Bronchial epithelial cell (primary cell): ENCODE measurements around the gene USP32. TPM values are rescaled to one million over a fixed set of nuclear protein-coding genes. Genes with fewer than 3 reads are reported as not detected.
A peak's percentile ranks its signal among the peaks of the same experiment; 100 is the strongest.
"Not testable (repeated sequence)": the region's sequence is repeated elsewhere in the genome, so short reads cannot be mapped to it uniquely, and the experiment has no call there.

Experiments used
- DNase-seq: peaks from one replicate; pipeline ENCODE4 v3.0.0-alpha.2; 2010; ENCODE audit warnings: low read depth
- FAIRE-seq: peaks from 2 replicates; lab custom pipeline; 2011; peaks lifted over from hg19 to GRCh38; lab: Jason Lieb, UNC
- H3K27me3 ChIP-seq: 2 replicates; pipeline ENCODE4 v1.5.1; 2011; ENCODE audit warnings: low read length; ENCODE audit not compliant: control insufficient read depth, insufficient read depth
- H3K36me3 ChIP-seq: 2 replicates; pipeline ENCODE4 v1.5.1; 2011; ENCODE audit warnings: low read length; ENCODE audit not compliant: control insufficient read depth, insufficient read depth
- H3K4me3 ChIP-seq: 2 replicates; pipeline ENCODE4 v1.5.1; 2011; ENCODE audit warnings: mild to moderate bottlenecking, low read depth, low read length, control low read depth
- total RNA-seq: library from RNA; depleted of rRNA; stranded (reverse); fragments of >200 nt; gene quantifications from 2 replicates; pipeline ENCODE4 v1.2.1, GENCODE V29; 2014
- TF ChIP-seq, protein P1 (sequence below): IDR thresholded peaks from 2 replicates; pipeline ENCODE4 v1.5.1; 2011; ENCODE audit warnings: mild to moderate bottlenecking, moderate library complexity, low read length, control low read depth, inconsistent platforms; ENCODE audit not compliant: insufficient read depth, severe bottlenecking

USP32 gene, protein sequence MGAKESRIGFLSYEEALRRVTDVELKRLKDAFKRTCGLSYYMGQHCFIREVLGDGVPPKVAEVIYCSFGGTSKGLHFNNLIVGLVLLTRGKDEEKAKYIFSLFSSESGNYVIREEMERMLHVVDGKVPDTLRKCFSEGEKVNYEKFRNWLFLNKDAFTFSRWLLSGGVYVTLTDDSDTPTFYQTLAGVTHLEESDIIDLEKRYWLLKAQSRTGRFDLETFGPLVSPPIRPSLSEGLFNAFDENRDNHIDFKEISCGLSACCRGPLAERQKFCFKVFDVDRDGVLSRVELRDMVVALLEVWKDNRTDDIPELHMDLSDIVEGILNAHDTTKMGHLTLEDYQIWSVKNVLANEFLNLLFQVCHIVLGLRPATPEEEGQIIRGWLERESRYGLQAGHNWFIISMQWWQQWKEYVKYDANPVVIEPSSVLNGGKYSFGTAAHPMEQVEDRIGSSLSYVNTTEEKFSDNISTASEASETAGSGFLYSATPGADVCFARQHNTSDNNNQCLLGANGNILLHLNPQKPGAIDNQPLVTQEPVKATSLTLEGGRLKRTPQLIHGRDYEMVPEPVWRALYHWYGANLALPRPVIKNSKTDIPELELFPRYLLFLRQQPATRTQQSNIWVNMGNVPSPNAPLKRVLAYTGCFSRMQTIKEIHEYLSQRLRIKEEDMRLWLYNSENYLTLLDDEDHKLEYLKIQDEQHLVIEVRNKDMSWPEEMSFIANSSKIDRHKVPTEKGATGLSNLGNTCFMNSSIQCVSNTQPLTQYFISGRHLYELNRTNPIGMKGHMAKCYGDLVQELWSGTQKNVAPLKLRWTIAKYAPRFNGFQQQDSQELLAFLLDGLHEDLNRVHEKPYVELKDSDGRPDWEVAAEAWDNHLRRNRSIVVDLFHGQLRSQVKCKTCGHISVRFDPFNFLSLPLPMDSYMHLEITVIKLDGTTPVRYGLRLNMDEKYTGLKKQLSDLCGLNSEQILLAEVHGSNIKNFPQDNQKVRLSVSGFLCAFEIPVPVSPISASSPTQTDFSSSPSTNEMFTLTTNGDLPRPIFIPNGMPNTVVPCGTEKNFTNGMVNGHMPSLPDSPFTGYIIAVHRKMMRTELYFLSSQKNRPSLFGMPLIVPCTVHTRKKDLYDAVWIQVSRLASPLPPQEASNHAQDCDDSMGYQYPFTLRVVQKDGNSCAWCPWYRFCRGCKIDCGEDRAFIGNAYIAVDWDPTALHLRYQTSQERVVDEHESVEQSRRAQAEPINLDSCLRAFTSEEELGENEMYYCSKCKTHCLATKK (N-terminal part only)
- 35.8 and 43.5 TPM in 2 replicates for total RNA-seq

DNA sequence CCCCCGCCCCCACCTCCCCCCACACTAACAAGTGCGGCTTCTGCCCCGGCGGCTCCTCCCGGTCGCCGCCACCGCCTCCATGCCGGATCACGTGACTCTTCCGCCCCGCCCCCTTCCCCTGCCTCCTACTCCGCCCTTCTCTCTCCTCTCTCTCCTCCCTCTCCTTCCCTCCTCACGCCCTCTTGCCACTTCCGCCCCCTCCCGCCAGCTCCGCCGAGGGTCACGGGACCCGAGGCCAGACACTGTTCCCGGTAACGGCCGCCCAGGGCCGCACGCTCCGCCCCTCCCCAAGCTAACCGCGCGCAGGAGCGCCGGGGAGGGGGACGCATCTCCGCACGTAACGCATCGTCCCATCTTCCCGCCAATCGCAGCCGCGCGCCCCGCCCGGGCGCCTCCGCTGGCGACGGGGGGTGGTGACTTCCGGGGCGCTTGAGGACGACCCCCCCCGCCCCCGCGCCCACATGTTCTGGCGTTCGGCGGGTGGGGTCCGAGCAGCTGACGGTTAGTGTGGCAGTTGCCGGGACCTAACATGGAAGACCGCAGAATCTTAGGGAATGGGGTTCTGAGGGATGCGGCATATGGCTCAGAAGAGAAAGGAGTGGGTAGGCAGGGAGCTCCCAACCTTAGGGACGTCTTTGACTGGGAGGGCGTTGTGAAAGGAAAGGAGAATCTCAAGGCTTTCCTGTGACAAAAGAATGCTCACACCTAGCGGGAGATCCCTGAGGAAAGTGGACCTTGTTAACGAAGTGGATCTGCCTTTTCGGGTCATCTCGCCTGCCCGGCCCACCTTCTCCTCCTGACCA lies at the start of gene USP32:
Gene USP32 (minus strand): TSS at position 92 of the 803 bp plus-strand sequence. CDS start 194 bp downstream, outside the sequence.
- H3K36me3 ChIP-seq, result no peaks in the 10 kb centered on the region
- peak within 1 kb of the TSS; percentile 77 for H3K4me3 ChIP-seq
- TF ChIP-seq, protein P1, sequence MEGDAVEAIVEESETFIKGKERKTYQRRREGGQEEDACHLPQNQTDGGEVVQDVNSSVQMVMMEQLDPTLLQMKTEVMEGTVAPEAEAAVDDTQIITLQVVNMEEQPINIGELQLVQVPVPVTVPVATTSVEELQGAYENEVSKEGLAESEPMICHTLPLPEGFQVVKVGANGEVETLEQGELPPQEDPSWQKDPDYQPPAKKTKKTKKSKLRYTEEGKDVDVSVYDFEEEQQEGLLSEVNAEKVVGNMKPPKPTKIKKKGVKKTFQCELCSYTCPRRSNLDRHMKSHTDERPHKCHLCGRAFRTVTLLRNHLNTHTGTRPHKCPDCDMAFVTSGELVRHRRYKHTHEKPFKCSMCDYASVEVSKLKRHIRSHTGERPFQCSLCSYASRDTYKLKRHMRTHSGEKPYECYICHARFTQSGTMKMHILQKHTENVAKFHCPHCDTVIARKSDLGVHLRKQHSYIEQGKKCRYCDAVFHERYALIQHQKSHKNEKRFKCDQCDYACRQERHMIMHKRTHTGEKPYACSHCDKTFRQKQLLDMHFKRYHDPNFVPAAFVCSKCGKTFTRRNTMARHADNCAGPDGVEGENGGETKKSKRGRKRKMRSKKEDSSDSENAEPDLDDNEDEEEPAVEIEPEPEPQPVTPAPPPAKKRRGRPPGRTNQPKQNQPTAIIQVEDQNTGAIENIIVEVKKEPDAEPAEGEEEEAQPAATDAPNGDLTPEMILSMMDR, result peak; percentile 59
- H3K27me3 ChIP-seq, result no peaks in the 10 kb centered on the region
- FAIRE-seq (no peak), DNase-seq (peak; percentile 89)

DNA sequence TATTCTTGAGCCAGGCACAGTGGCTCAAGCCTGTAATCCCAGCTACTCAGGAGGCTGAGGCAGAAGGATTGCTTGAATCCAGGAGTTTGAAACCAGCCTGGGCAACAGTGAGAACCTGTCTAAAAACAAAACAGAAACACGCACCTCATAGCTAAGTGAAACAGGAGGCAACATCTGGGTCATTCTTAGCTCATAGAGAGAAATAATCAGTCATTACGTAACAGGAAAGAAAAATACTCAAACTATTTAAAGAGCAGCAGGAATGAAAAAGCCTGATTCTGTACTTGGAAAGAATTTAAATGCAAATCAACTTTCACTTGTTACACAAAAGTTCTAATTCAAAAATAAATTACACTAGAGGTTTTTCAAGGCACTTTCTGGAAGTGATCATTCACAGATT lies 47.6 kb upstream of the USP32 start:
- H3K27me3 ChIP-seq, result no peaks in the 10 kb centered on the region
- H3K36me3 ChIP-seq, result no peaks in the 10 kb centered on the region
- no peak overlapping the region for H3K4me3 ChIP-seq
- TF ChIP-seq, protein P1, result no peak
- DNase-seq (peak; percentile 48), FAIRE-seq (no peak)

- no peak for FAIRE-seq
- Histone ChIP-seq H3K27me3 (no peaks in the 10 kb centered on the region), H3K4me3 (no peak overlapping the region), H3K36me3 (no peaks in the 10 kb centered on the region)
- DNase-seq, result no peak
- TF ChIP-seq, protein P1, result no peak
These were observed 44.7 kb upstream of the USP32 start for GRCh38 chr17:60436676-60437075.

GRCh38 chr17:60435244-60436167 lies 43.6 kb upstream of the USP32 start:
- Histone ChIP-seq H3K36me3 (no peaks in the 10 kb centered on the region), H3K4me3 (no peak overlapping the region), H3K27me3 (no peaks in the 10 kb centered on the region)
- FAIRE-seq (no peak), DNase-seq (peak; percentile 63)
- TF ChIP-seq, protein P1, result peak; percentile 80

DNA sequence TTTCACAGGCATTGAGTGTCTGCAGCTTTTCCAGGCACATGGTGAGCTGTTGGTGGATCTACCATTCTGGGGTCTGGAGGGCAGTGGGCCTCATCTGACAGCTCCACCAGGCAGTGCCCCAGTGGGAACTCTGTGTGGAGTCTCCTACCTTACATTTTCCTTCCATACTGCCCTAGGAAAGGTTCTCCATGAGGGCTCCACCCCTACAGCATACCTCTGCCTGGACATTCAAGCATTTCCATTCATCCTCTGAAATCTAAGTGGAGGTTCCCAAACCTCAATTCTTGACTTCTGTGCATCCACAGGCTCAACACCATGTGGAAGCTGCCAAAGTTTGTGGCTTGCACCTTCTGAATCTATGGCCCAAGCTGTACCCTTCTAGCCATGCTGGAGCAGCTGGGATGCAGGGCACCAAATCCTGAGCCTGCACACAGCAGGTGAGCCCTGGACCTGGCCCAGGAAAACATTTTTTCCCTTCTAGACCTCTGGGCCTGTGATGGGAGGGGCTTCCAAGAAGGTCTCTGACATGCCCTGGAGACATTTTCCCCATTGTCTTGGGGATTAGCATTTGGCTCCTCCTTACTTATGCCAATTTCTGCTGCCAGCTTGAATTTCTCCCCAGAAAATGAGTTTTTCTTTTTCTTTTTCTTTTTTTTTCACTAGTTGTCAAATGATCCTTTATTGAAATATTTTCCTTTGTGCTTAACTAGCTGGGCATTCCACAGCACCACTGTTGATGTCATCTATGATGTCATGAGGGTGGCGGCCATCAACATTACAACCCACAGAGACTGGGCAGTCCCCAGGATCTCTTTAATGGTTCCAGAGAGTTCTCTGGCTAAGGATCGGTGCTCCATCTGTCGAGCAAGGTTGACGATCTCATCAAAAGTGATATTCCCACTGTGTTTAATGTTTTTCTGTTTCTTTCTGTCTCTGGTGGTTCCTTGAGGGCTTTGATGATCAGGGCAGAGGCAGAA lies 41.4 kb upstream of the USP32 start:
- not testable (repeated sequence) for FAIRE-seq, H3K36me3 ChIP-seq, H3K27me3 ChIP-seq, H3K4me3 ChIP-seq, DNase-seq

GRCh38 chr17:60430561-60430960 lies 38.6 kb upstream of the USP32 start:
- H3K4me3 ChIP-seq, H3K36me3 ChIP-seq, H3K27me3 ChIP-seq, FAIRE-seq, DNase-seq: not testable (repeated sequence)

DNA sequence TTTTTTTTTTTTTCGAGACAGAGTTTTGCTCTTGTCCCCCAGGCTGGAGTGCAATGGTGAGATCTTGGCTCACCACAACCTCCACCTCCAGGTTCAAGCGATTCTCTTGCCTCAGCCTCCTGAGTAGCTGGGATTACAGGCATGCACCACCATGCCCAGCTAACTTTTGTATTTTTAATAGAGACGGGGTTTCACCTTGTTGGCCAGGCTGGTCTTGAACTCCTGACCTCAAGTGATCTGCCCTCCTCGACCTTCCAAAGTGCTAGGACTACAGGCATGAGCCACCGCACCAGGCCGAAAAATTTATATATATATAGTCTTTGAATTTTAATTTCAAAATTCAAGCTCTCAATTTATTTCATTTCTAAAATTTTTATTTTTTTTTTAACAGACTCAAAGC lies 36.6 kb upstream of the USP32 start:
- H3K27me3 ChIP-seq, FAIRE-seq, H3K36me3 ChIP-seq, H3K4me3 ChIP-seq, DNase-seq: not testable (repeated sequence)
